ENCODE measurements around the gene TGFBR1.

The TGFBR1 gene

GRCh38 chr9:99108131-99108530 lies 3.2 kb downstream of the TGFBR1 start:
- H3K36me3 ChIP-seq (ENCODE audit: control insufficient read depth, insufficient read depth, low read length), result peaks cover 20% of the 10 kb centered on the region
- no peak overlapping the region for H3K4me3 ChIP-seq (ENCODE audit: extremely low read depth, insufficient read depth, low read length, poor library complexity, severe bottlenecking)
- peaks cover 43% of the 10 kb centered on the region for H3K4me1 ChIP-seq (ENCODE audit: control insufficient read depth, insufficient read depth, low read length, poor library complexity, severe bottlenecking)
- WGBS, 2 experiments (ENCODE audit: insufficient coverage in 2 of 2), result no CpG with 5 or more reads among the region's 2 CpGs
- no peaks in the 10 kb centered on the region for H3K9me3 ChIP-seq (ENCODE audit: control insufficient read depth, low read length)
- H3K27ac ChIP-seq (ENCODE audit: low read depth, low read length, severe bottlenecking), result no peak overlapping the region

DNA sequence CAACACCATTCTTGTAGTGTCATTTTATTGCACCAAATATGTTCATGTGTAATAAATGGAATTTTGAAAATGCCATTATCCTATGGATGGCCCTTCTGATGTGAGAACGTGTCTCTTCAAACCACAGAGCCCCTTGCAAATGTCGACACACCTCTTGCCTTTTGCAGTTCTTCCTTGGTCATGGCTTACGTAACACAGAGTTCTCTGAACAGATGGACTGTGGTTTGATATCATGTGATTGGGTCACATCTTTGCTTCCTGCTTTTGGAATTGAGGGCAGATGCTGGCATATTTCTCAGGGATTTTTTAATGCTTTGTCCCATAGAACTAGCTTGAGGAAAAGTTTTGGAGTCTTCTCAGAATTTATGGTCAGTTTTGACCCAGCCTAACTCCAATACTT lies 4.6 kb downstream of the TGFBR1 start:
- no peaks in the 10 kb centered on the region for H3K9me3 ChIP-seq (ENCODE audit: control insufficient read depth, low read length)
- 84 to 100% methylated on average over 3 of the region's 3 CpGs for whole genome bisulfite sequencing, 2 experiments (ENCODE audit: insufficient coverage in 2 of 2)
- no peak overlapping the region for H3K27ac ChIP-seq (ENCODE audit: low read depth, low read length, severe bottlenecking)
- H3K36me3 ChIP-seq (ENCODE audit: control insufficient read depth, insufficient read depth, low read length), result peaks cover 20% of the 10 kb centered on the region
- H3K4me3 ChIP-seq (ENCODE audit: extremely low read depth, insufficient read depth, low read length, poor library complexity, severe bottlenecking), result no peak overlapping the region
- peaks cover 43% of the 10 kb centered on the region for H3K4me1 ChIP-seq (ENCODE audit: control insufficient read depth, insufficient read depth, low read length, poor library complexity, severe bottlenecking)

GRCh38 chr9:99112750-99113413 lies 8.0 kb downstream of the TGFBR1 start:
- Histone ChIP-seq H3K9me3 (ENCODE audit: control insufficient read depth, low read length) (no peaks in the 10 kb centered on the region), H3K27ac (ENCODE audit: low read depth, low read length, severe bottlenecking) (no peak overlapping the region), H3K4me1 (ENCODE audit: control insufficient read depth, insufficient read depth, low read length, poor library complexity, severe bottlenecking) (peaks cover 31% of the 10 kb centered on the region), H3K4me3 (ENCODE audit: extremely low read depth, insufficient read depth, low read length, poor library complexity, severe bottlenecking) (no peak overlapping the region), H3K36me3 (ENCODE audit: control insufficient read depth, insufficient read depth, low read length) (peaks cover 22% of the 10 kb centered on the region)
- 70 to 78% methylated on average over 3 to 4 of the region's 6 CpGs for WGBS, 2 experiments (ENCODE audit: insufficient coverage in 2 of 2)

GRCh38 chr9:99113414-99114048 lies 8.6 kb downstream of the TGFBR1 start:
- no peak overlapping the region for H3K27ac ChIP-seq (ENCODE audit: low read depth, low read length, severe bottlenecking)
- H3K4me1 ChIP-seq (ENCODE audit: control insufficient read depth, insufficient read depth, low read length, poor library complexity, severe bottlenecking), result peaks cover 27% of the 10 kb centered on the region
- 78% methylated on average over 1 of the region's 2 CpGs; no CpG with 5 or more reads in 1 of the 2 experiments for WGBS, 2 experiments (ENCODE audit: insufficient coverage in 2 of 2)
- H3K4me3 ChIP-seq (ENCODE audit: extremely low read depth, insufficient read depth, low read length, poor library complexity, severe bottlenecking), result no peak overlapping the region
- H3K9me3 ChIP-seq (ENCODE audit: control insufficient read depth, low read length), result no peaks in the 10 kb centered on the region
- H3K36me3 ChIP-seq (ENCODE audit: control insufficient read depth, insufficient read depth, low read length), result peaks cover 22% of the 10 kb centered on the region

- Histone ChIP-seq H3K27ac (ENCODE audit: low read depth, low read length, severe bottlenecking) (no peak overlapping the region), H3K4me1 (ENCODE audit: control insufficient read depth, insufficient read depth, low read length, poor library complexity, severe bottlenecking) (peaks cover 27% of the 10 kb centered on the region), H3K4me3 (ENCODE audit: extremely low read depth, insufficient read depth, low read length, poor library complexity, severe bottlenecking) (no peak overlapping the region), H3K36me3 (ENCODE audit: control insufficient read depth, insufficient read depth, low read length) (peaks cover 24% of the 10 kb centered on the region), H3K9me3 (ENCODE audit: control insufficient read depth, low read length) (no peaks in the 10 kb centered on the region)
- 94 to 100% methylated on average over 1 to 3 of the region's 3 CpGs for WGBS, 2 experiments (ENCODE audit: insufficient coverage in 2 of 2)
These were observed 9.1 kb downstream of the TGFBR1 start for GRCh38 chr9:99114049-99114440.

DNA sequence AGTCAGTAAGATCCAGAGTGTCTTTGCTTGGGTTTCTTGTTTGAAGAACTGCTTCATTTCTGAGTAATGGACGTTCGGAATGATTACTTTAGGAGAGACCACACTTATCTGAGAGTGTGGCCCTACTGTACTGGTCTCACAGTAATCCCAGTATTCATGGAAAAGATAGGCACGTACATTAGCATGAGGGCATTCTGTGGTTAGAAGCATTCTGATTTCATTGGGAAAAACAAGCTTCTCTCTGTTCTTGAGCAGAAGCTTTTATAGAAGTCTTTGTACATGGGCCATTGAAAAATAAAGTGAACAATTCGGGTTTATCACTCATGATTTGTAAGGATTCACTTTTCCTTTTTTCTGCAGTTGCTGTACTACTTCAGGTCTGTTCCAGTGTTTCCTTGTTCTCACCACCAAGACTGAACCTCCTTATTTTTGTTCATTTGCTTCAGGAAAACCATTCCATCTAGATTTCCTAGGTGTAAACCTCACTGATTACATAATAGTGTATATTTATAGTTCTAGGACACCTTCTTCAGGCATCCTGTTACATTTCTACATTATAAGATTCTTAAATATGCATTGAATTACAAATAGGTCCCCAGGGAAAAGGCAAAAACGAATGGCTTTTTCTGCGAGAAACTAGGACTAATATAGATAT lies 10.1 kb downstream of the TGFBR1 start:
- Histone ChIP-seq H3K9me3 (ENCODE audit: control insufficient read depth, low read length) (no peaks in the 10 kb centered on the region), H3K4me1 (ENCODE audit: control insufficient read depth, insufficient read depth, low read length, poor library complexity, severe bottlenecking) (peaks cover 27% of the 10 kb centered on the region), H3K27ac (ENCODE audit: low read depth, low read length, severe bottlenecking) (no peak overlapping the region), H3K36me3 (ENCODE audit: control insufficient read depth, insufficient read depth, low read length) (peaks cover 23% of the 10 kb centered on the region), H3K4me3 (ENCODE audit: extremely low read depth, insufficient read depth, low read length, poor library complexity, severe bottlenecking) (no peak overlapping the region)
- 88 to 92% methylated on average over 4 to 6 of the region's 6 CpGs for WGBS, 2 experiments (ENCODE audit: insufficient coverage in 2 of 2)

- Histone ChIP-seq H3K36me3 (ENCODE audit: control insufficient read depth, insufficient read depth, low read length) (peaks cover 16% of the 10 kb centered on the region), H3K4me1 (ENCODE audit: control insufficient read depth, insufficient read depth, low read length, poor library complexity, severe bottlenecking) (peaks cover 27% of the 10 kb centered on the region), H3K9me3 (ENCODE audit: control insufficient read depth, low read length) (no peaks in the 10 kb centered on the region), H3K27ac (ENCODE audit: low read depth, low read length, severe bottlenecking) (no peak overlapping the region), H3K4me3 (ENCODE audit: extremely low read depth, insufficient read depth, low read length, poor library complexity, severe bottlenecking) (no peak overlapping the region)
- 78 to 89% methylated on average over 1 to 3 of the region's 3 CpGs for WGBS, 2 experiments (ENCODE audit: insufficient coverage in 2 of 2)
These were observed 11.1 kb downstream of the TGFBR1 start for GRCh38 chr9:99116003-99116411.

- Histone ChIP-seq H3K4me3 (ENCODE audit: extremely low read depth, insufficient read depth, low read length, poor library complexity, severe bottlenecking) (no peak overlapping the region), H3K36me3 (ENCODE audit: control insufficient read depth, insufficient read depth, low read length) (peaks cover 11% of the 10 kb centered on the region), H3K4me1 (ENCODE audit: control insufficient read depth, insufficient read depth, low read length, poor library complexity, severe bottlenecking) (peaks cover 10% of the 10 kb centered on the region), H3K27ac (ENCODE audit: low read depth, low read length, severe bottlenecking) (no peak overlapping the region), H3K9me3 (ENCODE audit: control insufficient read depth, low read length) (no peaks in the 10 kb centered on the region)
- WGBS, 2 experiments (ENCODE audit: insufficient coverage in 2 of 2), result 96 to 97% methylated on average over 2 to 3 of the region's 7 CpGs
These were observed 14.0 kb downstream of the TGFBR1 start for GRCh38 chr9:99118782-99119466.

DNA sequence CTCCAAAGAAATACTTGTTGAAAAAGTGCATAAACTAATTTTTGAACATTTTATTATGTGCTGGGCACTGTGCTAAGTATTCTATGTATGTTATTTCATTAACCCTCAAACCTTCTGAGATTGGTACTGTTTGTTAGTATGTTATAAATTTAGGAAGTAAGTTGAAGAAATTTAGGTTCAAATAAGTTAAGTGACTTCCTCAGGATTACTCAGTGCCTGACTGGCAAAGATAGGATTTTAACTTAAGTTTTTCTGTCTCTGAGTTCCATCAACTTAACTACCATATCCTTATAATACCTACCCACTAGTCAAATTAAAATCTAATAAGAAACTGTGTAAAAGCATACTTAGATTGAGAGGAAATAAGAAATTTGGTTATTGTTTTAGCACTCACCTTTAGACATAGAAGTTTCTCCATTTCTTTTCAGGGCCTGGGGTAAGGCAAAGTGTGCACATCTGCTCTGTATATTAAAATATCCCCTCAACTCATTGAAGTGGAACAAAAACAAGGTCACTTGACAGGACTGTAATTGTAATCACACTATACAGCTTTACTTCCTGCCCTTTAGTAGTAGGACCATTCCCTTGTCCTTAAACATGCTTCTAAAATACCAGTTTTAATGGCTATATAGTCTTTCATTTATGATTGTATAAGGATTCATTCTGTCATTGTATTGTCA lies 15.2 kb downstream of the TGFBR1 start:
- H3K27ac ChIP-seq (ENCODE audit: low read depth, low read length, severe bottlenecking), result no peak overlapping the region
- peaks cover 11% of the 10 kb centered on the region for H3K36me3 ChIP-seq (ENCODE audit: control insufficient read depth, insufficient read depth, low read length)
- H3K4me1 ChIP-seq (ENCODE audit: control insufficient read depth, insufficient read depth, low read length, poor library complexity, severe bottlenecking), result no peaks in the 10 kb centered on the region
- H3K4me3 ChIP-seq (ENCODE audit: extremely low read depth, insufficient read depth, low read length, poor library complexity, severe bottlenecking), result no peak overlapping the region
- no peaks in the 10 kb centered on the region for H3K9me3 ChIP-seq (ENCODE audit: control insufficient read depth, low read length)

DNA sequence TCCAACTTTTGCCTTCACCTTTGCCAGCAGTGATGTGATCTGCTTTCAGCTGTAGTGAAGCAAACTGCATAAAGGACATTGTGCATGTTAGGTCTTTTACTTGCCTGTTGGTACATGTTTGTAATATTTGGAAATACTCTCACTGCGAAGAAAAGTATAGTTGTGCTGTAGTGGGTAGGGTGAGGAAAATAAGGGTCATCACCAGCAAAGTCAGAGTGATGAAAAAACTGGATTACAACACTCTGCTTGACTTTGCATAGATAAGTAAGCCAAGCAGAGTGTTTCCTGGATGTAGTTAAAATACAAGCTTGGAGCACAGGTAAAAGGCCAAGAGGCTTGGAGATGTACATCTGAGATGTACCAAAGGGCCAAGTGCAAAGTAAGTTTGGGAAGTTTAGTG lies 16.7 kb downstream of the TGFBR1 start:
- no peaks in the 10 kb centered on the region for H3K9me3 ChIP-seq (ENCODE audit: control insufficient read depth, low read length)
- H3K4me1 ChIP-seq (ENCODE audit: control insufficient read depth, insufficient read depth, low read length, poor library complexity, severe bottlenecking), result no peaks in the 10 kb centered on the region
- H3K36me3 ChIP-seq (ENCODE audit: control insufficient read depth, insufficient read depth, low read length), result peaks cover 8% of the 10 kb centered on the region
- no peak overlapping the region for H3K27ac ChIP-seq (ENCODE audit: low read depth, low read length, severe bottlenecking)
- 100% methylated on average over 1 of the region's 1 CpG for WGBS, 2 experiments (ENCODE audit: insufficient coverage in 2 of 2)
- no peak overlapping the region for H3K4me3 ChIP-seq (ENCODE audit: extremely low read depth, insufficient read depth, low read length, poor library complexity, severe bottlenecking)

All from mesodermal cell (in vitro differentiated cells).